ENCODE measurements around the gene GLDN.

- TF ChIP-seq CTCF (IDR thresholded peaks at IDR 0.05) (no peak), POLR2A (IDR thresholded peaks at IDR 0.05) (no peak)
Observed at GRCh38 chr15:51353976-51354375, 12.5 kb downstream of the GLDN start.
